Stimulated activated naive CD8-positive, alpha-beta T cell treated with anti-CD3 and anti-CD28 coated beads, Interleukin-15, Interleukin-2, amounts not matched to agents 100 ng/mL and 50 ng/mL, for 24 hours (primary cell): Measurements from ENCODE around the gene ADCK1.

ENCODE experiments used
- H3K27ac Mint-ChIP-seq: one replicate; pipeline ENCODE4 v1.8.0; 2021; ENCODE audit warnings: mild to moderate bottlenecking, mixed read lengths
- H3K27me3 Mint-ChIP-seq: one replicate; pipeline ENCODE4 v1.8.0; 2021; ENCODE audit warnings: mixed read lengths
- H3K36me3 Mint-ChIP-seq: one replicate; pipeline ENCODE4 v1.8.0; 2021; ENCODE audit warnings: low read depth, mixed read lengths
- H3K4me1 Mint-ChIP-seq: one replicate; pipeline ENCODE4 v1.8.0; 2021; ENCODE audit warnings: low read depth, mixed read lengths
- H3K4me3 Mint-ChIP-seq: one replicate; pipeline ENCODE4 v1.8.0; 2021; ENCODE audit warnings: mild to moderate bottlenecking, mixed read lengths
- H3K9me3 Mint-ChIP-seq: one replicate; pipeline ENCODE4 v1.8.0; 2021; ENCODE audit warnings: mixed read lengths

The ADCK1 gene

DNA sequence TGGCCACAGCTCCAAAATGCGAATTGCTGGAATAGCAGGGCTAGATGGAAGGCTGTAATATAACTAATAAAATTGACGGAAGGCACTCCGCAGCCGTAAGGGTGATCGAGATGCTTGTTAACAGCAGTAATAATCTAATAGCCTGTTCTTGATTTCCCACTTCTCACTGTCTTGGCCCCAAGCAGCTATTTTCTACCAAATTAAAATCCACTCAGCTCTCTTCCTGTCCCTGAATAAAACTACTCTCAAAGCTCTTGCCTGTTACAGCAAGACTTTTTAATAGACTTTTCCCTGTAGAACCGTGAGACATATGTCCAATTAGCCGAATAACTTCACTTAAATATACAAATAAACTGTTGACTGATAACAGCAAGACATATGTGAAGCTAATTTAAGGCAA, 38.0 kb downstream of the ADCK1 start:
- no peak overlapping the region for H3K27ac Mint-ChIP-seq
- no peaks in the 10 kb centered on the region for H3K4me1 Mint-ChIP-seq
- no peak overlapping the region for H3K4me3 Mint-ChIP-seq
- no peaks in the 10 kb centered on the region for H3K9me3 Mint-ChIP-seq
- H3K36me3 Mint-ChIP-seq, result peaks cover 12% of the 10 kb centered on the region
- H3K27me3 Mint-ChIP-seq, result no peaks in the 10 kb centered on the region

GRCh38 chr14:77838831-77839511, 39.1 kb downstream of the ADCK1 start:
- no peak overlapping the region for H3K4me3 Mint-ChIP-seq
- H3K9me3 Mint-ChIP-seq, result no peaks in the 10 kb centered on the region
- H3K4me1 Mint-ChIP-seq, result no peaks in the 10 kb centered on the region
- H3K36me3 Mint-ChIP-seq, result peaks cover 10% of the 10 kb centered on the region
- H3K27ac Mint-ChIP-seq, result no peak overlapping the region
- H3K27me3 Mint-ChIP-seq, result no peaks in the 10 kb centered on the region

DNA sequence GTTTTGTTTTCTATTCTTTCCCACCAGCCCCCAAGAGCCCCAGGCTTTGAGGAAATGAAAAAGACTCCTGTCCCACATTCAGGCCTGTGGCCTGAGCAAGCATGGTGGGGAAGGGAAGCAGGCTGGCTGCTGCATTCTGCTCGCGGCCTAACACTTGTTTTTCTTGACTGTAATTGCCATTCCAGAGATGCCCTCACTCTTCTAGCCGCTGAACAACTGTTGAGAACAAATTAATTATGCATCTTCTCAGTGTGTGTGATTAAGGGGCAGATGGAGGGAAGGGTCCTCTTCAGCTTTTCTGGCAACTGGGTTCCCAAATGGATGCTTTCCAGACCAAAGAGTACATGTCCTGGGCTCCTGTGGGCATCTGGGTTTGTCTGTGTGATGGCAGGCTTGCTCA, 43.3 kb downstream of the ADCK1 start:
- Mint-ChIP-seq H3K27ac (no peak overlapping the region), H3K36me3 (no peaks in the 10 kb centered on the region), H3K27me3 (no peaks in the 10 kb centered on the region), H3K4me3 (no peak overlapping the region), H3K4me1 (no peaks in the 10 kb centered on the region), H3K9me3 (no peaks in the 10 kb centered on the region)

DNA sequence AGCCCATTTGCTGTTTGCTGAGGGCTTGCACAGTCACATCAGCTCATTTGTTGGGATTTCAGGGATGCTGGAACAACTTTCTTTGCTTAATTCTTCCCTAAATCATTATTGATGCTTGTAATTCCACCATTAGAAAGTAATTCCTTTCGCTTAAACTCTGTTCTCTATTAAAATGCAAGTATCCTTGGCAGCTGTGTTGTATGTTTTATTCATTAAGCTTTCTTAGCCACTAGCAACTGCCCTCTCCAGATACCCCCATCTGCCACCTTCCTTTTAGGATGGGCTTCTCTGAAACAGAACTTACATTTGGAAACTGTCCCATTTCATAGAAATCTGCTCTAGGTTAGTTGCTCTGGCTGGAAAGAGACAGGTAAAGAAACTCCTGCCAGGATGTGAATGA, 43.7 kb downstream of the ADCK1 start:
- no peak overlapping the region for H3K27ac Mint-ChIP-seq
- no peaks in the 10 kb centered on the region for H3K4me1 Mint-ChIP-seq
- H3K27me3 Mint-ChIP-seq, result no peaks in the 10 kb centered on the region
- H3K9me3 Mint-ChIP-seq, result no peaks in the 10 kb centered on the region
- no peak overlapping the region for H3K4me3 Mint-ChIP-seq
- no peaks in the 10 kb centered on the region for H3K36me3 Mint-ChIP-seq

DNA sequence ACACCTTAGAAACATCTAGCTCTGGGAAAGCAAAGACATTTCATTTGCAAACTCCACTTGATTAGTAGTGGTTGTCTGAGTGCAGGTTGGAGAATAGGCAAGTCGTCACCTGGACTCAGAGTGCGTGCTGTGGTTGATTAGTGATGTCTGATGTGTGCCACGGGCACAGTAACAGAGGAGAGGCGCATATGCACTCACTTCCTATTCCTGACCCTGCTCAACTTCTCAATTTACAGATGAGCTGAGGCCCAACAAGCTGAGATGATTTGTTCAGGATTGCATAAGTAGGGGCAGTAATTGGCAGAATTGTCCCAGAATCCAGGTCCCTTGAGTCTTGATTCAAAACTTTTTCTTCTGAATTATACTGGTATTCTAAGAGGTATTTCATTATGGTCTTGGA, 44.9 kb downstream of the ADCK1 start:
- Mint-ChIP-seq H3K36me3 (no peaks in the 10 kb centered on the region), H3K27me3 (no peaks in the 10 kb centered on the region), H3K27ac (no peak overlapping the region), H3K9me3 (no peaks in the 10 kb centered on the region), H3K4me1 (no peaks in the 10 kb centered on the region), H3K4me3 (no peak overlapping the region)

DNA sequence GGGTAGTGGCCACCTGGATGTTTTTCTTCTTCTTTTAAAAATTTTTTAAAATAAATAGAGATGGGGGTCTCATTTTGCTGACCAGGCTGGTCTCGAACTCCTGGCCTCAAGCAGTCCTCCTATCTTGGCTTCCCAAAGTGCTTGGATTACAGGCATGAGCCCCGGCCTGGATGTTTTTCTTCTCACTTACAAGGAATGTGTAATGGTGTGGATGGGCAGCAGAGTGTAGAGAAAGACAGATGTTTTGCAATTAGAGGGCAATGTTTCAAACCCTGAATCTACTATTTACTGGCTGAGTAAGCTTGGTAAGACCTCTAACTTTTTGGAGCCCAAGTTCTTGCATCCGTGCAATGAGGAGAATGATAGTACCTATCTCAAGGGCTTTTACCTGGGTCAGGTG, 48.1 kb downstream of the ADCK1 start:
- Mint-ChIP-seq H3K4me1 (no peaks in the 10 kb centered on the region), H3K9me3 (no peaks in the 10 kb centered on the region), H3K36me3 (peaks cover 1% of the 10 kb centered on the region), H3K27me3 (no peaks in the 10 kb centered on the region), H3K4me3 (no peak overlapping the region), H3K27ac (no peak overlapping the region)

- peaks cover 4% of the 10 kb centered on the region for H3K9me3 Mint-ChIP-seq
- H3K36me3 Mint-ChIP-seq, result peaks cover 10% of the 10 kb centered on the region
- H3K27me3 Mint-ChIP-seq, result no peaks in the 10 kb centered on the region
- no peaks in the 10 kb centered on the region for H3K4me1 Mint-ChIP-seq
- no peak overlapping the region for H3K4me3 Mint-ChIP-seq
- H3K27ac Mint-ChIP-seq, result no peak overlapping the region
Observed at GRCh38 chr14:77849711-77850110, 49.8 kb downstream of the ADCK1 start.

- Mint-ChIP-seq H3K27me3 (no peaks in the 10 kb centered on the region), H3K4me1 (no peaks in the 10 kb centered on the region), H3K36me3 (peaks cover 14% of the 10 kb centered on the region), H3K9me3 (peaks cover 4% of the 10 kb centered on the region), H3K4me3 (no peak overlapping the region), H3K27ac (no peak overlapping the region)
Observed at GRCh38 chr14:77853919-77854318, 54.0 kb downstream of the ADCK1 start.

DNA sequence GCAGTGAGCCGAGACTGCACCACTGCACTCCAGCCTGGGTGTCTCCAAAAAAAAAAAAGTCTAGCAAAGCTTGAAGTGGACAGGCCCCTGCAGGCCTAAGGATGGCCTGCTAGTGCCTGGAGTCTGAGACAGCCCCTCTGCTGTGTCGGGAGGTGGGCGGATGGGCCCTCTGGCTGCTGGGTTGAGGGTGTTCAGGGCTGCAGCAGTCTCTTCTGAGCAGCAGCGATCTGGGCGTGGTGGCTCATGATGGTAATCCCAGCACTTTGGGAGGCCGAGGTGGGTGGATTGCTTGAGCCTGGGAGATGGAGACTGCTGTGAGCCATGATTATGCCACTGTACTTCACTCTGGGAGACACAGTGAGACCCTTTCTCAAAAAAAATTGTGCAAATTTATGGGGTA, 57.0 kb downstream of the ADCK1 start:
- no peaks in the 10 kb centered on the region for H3K4me1 Mint-ChIP-seq
- peaks cover 4% of the 10 kb centered on the region for H3K9me3 Mint-ChIP-seq
- no peaks in the 10 kb centered on the region for H3K27me3 Mint-ChIP-seq
- H3K27ac Mint-ChIP-seq, result no peak overlapping the region
- H3K36me3 Mint-ChIP-seq, result peaks cover 14% of the 10 kb centered on the region
- H3K4me3 Mint-ChIP-seq, result no peak overlapping the region

DNA sequence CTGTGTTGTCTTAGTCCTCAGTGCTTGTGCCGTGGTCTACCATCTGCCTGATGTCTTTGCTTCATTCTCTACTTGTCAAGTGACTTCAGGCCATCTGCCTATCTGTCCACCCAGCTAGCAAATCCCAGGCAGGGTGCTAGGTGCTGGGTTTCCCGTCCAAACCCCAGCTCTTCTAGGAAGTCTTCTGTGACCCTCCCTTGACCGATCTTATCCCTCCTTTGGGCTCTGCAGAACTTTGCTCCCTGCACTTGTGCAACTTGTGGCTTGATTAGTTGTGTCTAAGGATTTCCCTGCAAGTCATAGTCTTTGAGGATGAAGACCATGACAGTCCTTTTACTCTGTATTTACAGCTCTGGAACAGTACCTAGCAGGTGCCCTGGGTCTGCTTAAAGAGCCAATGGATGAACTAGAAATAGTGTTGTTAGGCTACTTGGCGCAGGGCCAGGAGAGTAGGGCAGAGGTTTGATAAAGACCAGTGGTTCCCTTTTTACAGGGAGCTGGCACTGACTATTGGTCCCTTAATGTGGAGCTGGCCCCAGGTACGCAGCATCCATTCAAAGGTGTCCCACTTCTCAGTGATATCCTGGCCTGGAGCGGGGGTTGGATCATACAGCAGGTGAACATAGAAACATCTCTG, 60.1 kb downstream of the ADCK1 start:
- no peaks in the 10 kb centered on the region for H3K27me3 Mint-ChIP-seq
- H3K4me3 Mint-ChIP-seq, result no peak overlapping the region
- no peak overlapping the region for H3K27ac Mint-ChIP-seq
- H3K4me1 Mint-ChIP-seq, result no peaks in the 10 kb centered on the region
- H3K36me3 Mint-ChIP-seq, result peaks cover 12% of the 10 kb centered on the region
- H3K9me3 Mint-ChIP-seq, result no peaks in the 10 kb centered on the region

- no peaks in the 10 kb centered on the region for H3K27me3 Mint-ChIP-seq
- H3K9me3 Mint-ChIP-seq, result no peaks in the 10 kb centered on the region
- H3K36me3 Mint-ChIP-seq, result peaks cover 17% of the 10 kb centered on the region
- no peak overlapping the region for H3K27ac Mint-ChIP-seq
- H3K4me1 Mint-ChIP-seq, result no peaks in the 10 kb centered on the region
- no peak overlapping the region for H3K4me3 Mint-ChIP-seq
Observed at GRCh38 chr14:77861201-77861600, 61.3 kb downstream of the ADCK1 start.

GRCh38 chr14:77862154-77862786, 62.4 kb downstream of the ADCK1 start:
- Mint-ChIP-seq H3K4me1 (no peaks in the 10 kb centered on the region), H3K4me3 (no peak overlapping the region), H3K36me3 (peaks cover 17% of the 10 kb centered on the region), H3K27ac (no peak overlapping the region), H3K9me3 (no peaks in the 10 kb centered on the region), H3K27me3 (no peaks in the 10 kb centered on the region)

DNA sequence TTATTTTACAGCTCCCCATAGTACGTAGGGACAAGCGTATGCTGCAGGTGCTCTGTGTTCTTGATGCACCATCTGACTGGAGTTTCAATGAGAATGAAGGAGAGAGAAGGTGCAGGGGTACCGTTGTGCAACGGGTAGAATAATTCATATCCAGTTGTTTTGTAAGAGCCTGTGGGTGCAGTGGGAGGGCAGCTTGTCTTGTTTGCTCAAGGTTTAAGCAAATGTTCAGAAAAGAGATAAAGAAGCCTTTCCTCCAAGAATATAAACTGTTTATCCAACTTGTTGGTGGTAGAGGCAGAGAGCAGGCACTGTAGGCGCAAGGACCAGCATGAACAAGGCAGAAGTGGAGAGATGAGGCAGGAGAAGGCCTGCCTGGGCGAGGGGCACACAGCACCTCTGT, 64.2 kb downstream of the ADCK1 start:
- Mint-ChIP-seq H3K27ac (no peak overlapping the region), H3K9me3 (no peaks in the 10 kb centered on the region), H3K4me1 (no peaks in the 10 kb centered on the region), H3K36me3 (peaks cover 13% of the 10 kb centered on the region), H3K27me3 (no peaks in the 10 kb centered on the region), H3K4me3 (no peak overlapping the region)

DNA sequence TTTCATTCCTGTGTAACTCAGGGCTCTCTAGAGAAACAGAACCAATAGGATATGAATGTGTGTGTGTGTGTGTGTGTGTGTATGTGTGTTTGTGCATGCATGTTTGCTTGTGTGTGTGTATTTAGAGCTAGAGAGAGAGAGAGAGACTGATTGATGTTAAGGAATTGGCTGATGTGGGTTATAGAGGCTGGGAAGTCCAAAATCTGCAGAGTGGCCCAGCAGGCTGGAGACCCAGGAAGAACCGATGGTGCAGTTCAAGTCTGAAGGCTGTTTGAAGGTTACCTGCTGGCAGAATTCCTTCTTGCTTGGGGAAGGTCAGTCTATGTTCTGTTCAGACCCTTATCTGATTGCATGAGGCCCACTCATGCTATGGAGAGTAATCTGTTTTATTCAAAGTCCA, 64.7 kb downstream of the ADCK1 start:
- Mint-ChIP-seq H3K4me1 (no peaks in the 10 kb centered on the region), H3K27ac (no peak overlapping the region), H3K4me3 (no peak overlapping the region), H3K9me3 (no peaks in the 10 kb centered on the region), H3K27me3 (no peaks in the 10 kb centered on the region), H3K36me3 (peaks cover 13% of the 10 kb centered on the region)

DNA sequence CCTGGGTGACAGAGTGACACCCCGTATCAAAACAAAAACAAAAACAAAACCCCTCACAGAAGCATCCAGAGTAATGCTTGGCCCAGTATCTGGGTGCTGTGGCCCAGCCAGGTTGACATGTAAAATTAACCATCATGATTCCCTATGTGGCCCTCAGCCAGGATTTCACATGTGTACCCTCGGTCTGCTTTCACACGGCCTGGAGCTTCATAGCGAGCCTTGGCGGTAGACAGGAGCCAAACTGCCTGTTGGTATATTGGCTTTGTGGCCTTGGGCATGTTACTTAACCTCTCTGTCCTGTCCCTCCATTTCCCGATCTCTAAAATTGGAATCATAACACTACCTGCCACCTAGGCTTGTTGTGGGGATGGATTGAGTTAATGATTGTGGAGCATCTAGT, 65.5 kb downstream of the ADCK1 start:
- no peak overlapping the region for H3K4me3 Mint-ChIP-seq
- H3K36me3 Mint-ChIP-seq, result peaks cover 13% of the 10 kb centered on the region
- no peaks in the 10 kb centered on the region for H3K4me1 Mint-ChIP-seq
- no peak overlapping the region for H3K27ac Mint-ChIP-seq
- H3K27me3 Mint-ChIP-seq, result no peaks in the 10 kb centered on the region
- H3K9me3 Mint-ChIP-seq, result no peaks in the 10 kb centered on the region

- Mint-ChIP-seq H3K4me1 (no peaks in the 10 kb centered on the region), H3K27ac (no peak overlapping the region), H3K36me3 (peaks cover 14% of the 10 kb centered on the region), H3K9me3 (no peaks in the 10 kb centered on the region), H3K27me3 (no peaks in the 10 kb centered on the region), H3K4me3 (no peak overlapping the region)
Observed at GRCh38 chr14:77866932-77867331, 67.0 kb downstream of the ADCK1 start.
